SKM-1 treated with dmso at 0.1 percent for 144 hours (cell line): ENCODE results near the gene CA10.

Source experiments
- DNase-seq: peaks from one replicate; lab custom pipeline; 2025; ENCODE audit not compliant: unreplicated experiment; lab: John Stamatoyannopoulos, UW

CA10 gene

DNA sequence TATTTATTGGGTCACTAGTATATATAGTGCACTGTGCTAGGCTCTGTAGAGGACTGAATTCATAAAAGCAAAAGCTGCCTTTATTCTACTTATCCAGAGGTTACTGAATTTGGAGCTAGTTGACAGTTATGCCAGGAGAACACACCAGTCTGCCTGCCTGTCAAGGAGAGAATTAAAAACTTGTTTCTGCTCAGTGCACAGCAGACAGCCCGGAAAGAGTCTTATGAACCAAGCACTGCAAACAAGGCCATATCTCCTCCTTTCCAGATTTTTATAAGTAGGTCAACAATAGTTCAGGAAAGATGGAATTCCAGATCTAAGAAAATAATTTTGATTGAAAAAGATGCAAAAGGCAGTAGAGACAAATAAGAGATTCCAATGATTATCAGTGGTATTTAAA, 267.8 kb downstream of the CA10 start:
- DNase-seq = no peak

DNA sequence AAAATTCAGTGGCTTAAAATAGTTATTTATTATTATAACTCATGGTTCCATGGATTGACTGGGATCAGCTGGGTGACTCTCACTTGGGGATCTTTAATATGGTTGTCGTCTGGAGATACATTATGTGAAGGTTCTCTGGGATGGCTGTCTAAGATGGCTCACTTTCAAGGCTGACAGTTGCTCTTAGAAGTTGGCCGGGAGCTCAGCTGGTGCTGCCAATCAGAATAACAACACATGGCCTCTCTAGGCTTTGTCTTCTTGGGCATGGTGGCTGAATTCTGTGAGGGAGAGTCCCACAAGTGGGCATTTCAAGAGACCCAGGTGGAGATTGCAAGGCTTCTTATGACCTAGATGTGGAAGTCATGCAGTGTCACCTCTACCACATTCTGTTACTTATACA, 269.7 kb downstream of the CA10 start:
- DNase-seq = no peak

DNA sequence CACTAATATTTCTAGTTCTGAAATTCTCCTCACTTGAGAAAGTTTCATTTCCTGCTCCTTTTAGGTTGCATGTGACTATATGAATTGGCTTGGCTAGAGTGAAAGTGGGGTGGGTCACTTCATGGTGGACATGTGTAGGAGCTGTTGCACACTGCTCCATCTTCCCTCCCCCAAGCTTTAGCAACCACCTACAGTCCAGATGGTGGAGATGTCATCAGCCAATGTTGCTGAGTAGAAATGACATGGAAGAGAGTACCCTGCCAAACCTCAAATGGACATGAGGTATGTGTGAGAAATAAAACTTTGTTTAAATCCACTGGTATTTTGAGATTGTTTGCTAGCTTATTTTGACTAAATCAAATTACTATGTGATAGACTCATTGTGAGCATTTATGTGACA, 281.5 kb downstream of the CA10 start:
- DNase-seq = no peak

DNA sequence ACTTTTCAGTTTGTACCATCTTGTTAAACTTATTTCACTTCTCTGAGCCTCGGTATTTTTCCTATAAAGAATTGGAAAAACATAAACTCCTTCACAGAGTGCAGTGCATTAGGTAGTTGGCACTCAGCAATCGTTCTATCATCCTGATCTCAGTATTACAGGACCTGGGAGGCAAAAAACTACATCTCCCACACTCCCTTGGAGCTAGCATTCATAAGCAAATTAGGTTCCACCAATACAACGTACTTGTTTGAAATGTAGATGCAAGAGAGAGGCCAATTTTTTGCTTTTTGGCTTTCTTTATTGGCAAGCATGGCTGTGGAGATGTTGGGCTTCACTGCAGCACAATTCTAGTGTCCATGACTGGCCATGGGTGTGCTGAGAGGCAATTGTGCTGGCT, 285.2 kb downstream of the CA10 start:
- no peak for DNase-seq

DNA sequence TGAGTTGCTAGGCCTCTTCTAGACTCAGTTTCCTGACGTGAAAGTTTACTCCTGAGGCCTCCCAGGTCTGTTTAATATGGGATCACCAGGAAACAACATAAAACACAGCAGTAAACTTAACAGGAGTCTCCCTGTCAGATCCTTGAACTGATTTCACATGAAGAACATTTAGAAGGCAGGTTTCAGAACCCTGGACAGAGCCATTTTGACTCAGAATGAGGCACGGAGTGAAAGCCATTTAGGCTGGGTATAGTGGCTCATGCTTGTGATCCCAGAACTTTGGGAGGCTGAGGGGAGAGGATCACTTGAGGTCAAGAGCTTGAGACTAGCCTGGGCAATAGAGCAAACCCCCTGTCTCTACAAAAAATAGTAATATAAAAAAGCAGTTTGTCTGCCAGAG, 289.1 kb downstream of the CA10 start:
- no peak for DNase-seq

DNA sequence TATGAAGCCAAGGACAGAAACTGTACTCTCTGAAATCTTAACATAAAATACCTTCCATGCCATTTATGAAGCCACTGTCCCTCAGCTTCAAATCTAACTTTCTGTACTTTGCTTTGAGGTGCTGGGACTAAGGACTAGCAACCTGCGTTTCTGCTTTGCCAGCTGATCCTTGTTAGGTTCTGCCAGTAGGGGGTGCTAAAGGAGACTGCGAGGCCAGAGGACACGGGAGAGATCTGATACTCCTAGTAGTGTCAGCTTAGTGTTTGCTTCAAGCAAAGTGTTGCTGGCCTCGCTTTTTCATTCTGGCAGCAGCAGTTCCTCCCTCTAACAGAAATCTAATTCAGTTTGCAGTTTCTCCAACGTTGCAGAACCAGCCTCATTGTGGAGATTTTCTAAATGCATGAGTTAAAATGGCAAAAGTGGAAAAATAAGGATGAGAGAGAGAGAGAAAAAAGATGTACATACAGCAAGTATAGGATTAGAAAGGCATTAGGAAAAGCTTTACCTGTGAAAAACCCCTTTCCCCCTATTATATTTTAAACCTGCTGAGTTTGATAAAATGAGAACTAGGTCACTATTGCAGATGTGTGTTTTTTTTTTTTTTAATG, 297.5 kb downstream of the CA10 start:
- peak; percentile 21 for DNase-seq

DNA sequence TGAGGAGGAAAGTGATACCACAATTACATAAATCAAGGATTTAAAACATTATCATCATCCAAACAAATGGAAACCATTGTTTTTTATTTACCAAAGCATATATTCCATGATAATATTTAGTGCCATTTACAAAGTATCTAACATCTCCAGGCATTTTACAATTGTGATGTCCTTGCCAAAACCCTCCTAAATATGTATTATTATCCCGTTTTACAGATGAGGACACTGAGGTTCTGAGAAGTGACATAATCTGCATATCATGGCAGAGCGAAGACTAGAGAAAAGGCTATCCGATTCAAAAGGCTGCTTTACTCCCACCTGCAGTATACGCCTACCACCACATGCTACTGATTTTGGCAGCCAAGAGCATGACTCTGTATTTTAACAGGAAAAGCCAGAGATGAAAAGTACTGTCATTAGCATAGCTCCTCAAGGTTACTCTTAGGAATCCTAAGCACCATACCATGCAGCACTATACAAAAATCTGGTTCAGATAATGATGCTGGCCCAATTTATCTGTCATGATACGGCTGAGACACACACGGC, 301.4 kb downstream of the CA10 start:
- no peak for DNase-seq

DNA sequence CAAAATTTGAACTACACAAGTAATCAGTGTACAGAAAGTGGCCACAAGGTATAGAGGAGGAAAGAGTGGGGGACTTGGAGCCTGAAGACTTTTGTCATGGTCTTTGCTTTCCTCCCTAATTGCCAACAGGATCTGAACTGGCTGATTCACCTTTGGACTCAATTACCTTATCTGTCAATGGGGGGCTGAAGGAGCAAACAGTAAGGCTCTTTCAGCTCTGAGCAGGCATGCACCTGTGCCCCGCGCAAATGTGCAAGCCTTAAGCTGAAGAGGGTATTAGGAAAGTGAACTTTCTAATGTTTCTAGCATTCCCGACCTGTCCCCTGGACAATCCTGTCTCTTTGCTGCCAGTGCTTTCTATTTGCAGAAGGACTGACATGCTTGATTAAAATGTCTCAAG, 302.7 kb downstream of the CA10 start:
- no peak for DNase-seq

DNA sequence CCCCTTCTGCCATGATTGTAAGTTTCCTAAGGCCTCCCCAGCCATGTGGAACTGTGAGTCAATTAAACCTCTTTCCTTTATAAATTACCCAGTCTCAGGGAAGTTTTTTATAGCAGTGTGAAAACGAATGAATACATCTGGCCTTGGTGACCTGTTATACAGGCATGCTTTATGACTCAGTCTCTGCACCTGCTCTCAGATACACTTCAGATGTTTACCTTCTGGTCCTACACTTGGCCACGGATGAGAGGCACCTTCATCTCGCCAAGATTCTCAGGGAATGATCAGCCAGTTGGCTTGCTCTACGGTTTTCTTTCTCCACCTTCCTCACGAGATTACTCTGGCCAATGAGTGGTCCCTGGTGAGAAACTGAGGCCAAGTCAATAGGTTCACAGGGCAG, 304.7 kb downstream of the CA10 start:
- no peak for DNase-seq

DNA sequence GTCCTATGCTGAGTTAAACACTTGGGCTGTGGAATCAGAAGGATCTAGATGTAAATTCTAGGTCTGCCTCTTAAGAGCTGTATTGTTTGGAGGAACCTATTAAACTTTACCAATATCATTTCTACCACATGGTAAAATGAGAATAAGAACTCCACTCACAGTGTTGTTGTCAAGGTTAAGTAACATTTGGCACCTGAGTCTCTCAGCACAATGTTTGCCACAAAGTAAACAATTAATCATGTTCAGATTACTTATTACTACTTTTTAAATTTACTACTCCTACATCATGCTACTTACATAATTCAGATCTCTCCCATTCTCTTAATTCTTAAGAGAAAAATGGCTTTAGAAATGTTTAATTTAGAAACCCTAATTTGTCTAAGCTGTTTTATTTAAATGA, 305.9 kb downstream of the CA10 start:
- DNase-seq = no peak

DNA sequence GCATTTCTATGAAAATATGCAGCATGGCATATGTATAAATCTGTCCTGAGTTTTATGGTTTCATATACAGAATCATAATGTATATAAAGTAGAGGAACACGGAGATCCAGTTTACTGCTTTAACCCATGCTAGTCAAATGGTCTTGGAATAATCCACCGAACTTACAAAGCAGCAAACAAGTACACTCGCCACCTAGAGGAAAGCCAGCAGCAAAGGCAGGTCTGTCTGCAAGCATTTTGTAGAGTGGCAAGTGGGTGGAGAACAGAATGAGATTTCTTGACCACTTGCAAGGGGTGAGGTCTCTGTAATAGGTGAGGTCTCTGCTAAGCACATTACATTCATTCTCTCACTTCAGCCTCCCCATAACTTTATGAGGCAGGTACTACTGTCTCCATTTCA, 308.3 kb downstream of the CA10 start:
- no peak for DNase-seq

DNA sequence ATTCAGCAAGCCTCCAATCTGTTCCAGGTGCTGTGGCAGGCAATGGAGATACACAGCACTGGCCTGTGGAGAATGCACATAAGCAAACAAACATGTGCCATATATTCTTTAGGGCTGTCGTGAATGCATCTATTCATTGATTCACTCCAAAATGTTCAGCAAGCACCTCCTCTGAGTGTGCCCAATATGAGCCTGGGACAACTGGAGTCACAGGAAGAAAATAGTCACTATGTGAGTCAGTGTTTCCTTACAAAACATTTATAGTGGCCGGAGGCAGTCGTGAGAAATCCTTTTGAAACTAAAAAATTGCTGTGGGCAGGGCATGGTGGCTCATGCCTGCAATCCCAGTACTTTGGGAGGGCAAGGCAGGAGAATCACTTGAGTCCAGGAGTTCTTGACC, 310.1 kb downstream of the CA10 start:
- no peak for DNase-seq

DNA sequence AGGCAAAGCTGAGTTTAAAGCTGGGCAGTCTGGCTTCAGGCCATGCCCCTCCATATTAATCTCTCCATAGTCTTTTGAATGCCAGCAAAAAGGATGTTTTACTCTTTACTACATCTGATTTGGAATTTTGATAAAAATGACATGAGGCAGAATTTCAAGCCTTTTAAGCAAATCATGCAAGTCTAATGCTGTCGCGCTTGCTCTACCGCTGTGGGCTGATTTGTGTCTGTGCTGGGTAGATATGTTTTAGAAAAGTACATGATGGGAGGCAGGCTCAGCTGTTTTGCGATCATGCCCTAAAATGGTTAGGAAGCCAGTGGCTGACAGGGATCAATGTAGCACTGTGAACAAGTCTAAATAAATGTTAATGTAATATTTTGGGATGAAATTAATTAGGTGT, 311.9 kb downstream of the CA10 start:
- DNase-seq = no peak

DNA sequence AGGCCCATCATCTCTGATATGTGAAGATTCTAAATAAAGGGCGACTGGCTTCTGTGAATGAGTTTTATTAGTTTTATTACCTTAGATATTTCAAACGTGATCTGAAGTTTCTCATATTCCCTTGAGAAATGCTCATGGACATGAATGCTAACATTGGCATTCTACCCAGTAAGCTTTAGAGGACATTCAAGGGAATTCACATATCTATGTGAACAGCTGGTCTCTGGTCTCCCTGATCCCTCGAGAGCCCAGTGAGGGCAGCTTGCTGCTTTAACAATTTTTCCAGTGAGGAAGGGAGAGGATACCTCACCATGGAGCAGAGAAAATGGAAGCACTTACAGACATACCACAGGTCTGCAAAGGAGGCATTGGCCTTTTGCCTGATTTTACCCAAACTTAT, 312.7 kb downstream of the CA10 start:
- no peak for DNase-seq

DNA sequence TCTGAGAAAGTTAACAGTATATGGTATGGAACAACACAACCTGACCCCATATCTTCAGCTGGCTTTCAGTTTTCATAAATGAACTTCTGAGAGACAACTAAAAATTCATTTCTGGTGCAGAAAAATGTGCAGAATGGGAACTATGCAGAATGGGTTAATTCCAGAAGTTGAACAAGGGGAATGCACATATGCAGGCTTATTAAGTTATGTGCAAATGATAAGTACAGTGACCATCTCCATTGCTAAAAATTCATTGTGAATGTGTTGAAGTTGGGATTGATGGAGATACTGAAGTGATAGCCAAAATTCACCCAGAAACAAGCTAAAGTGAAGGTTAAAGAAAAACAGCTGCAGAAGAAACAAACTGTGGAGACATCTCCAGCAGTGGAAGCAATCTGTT, 315.8 kb downstream of the CA10 start:
- DNase-seq = no peak

DNA sequence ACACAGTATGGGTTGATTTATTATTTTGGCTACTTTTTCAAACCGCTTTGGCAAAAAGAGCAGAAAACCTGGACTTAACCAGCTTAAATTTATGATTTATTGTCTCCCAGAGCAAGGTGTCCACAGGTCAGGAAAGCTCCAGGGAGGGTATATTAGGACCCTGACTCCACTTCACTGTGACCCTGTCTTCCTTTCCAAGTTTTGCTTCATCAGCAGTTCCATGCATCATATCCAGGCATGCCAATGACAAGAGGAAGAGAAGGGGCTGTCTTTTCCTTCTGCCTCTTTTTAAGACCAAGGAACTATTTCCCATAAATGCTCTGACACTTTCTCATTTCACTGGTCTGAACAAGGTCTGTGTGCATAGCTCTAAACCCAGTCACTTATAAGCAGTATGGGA, 316.8 kb downstream of the CA10 start:
- DNase-seq = no peak

DNA sequence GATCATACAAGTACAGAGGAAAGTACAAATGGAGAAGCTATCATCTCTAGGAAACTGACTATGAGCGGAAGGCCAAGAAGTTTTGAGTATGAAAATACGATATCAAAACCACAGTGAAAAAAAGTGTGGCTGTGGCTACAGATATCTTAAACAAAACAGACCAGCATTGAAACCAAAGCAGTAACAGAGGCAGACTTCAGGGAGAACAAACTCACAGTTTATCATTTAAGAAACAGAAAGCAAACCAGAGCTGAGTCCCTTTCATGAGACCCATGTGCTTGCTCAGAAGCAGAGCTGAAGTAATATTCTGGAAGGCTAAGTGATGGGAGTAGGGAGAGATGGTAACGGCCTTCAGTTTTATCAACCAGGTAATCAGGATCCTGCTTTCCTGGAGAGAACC, 317.8 kb downstream of the CA10 start:
- no peak for DNase-seq

DNA sequence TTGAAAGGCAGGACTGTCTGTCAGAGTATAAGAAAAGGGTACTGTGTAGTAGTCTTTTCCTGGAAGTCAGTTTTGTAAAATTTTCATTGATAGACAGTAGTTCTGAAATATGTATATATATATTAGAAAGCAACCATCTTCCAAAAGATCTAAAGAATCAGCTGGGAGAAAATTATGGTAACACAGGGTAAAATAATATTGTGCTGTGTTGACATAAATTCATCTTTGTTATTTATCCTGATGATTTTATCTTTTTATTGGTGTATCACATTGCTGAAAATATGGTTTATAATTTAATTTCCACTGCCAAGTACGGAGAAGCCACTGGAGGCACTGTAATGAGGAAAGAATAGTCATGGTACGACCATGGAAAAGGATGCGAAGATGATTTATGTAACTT, 324.9 kb downstream of the CA10 start:
- DNase-seq = no peak

DNA sequence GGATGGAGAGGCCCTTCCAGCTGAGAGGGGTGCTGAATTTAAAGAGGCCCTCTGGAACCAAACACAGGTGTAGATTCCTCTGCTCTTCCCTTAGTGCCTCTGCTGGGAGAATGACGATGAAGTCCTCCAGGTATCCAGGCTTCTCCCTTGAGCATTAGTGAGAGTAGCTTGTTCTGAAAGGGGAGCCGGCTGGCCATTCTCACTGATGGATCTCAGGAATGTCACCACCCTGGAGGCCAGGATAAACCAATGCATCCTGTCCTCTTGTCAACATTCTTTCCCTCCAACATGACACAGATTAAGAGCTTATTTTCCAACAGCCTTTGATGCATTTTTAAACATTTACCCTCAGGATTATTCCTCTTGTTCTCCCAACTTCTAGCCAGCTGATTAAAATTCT, 325.5 kb downstream of the CA10 start:
- DNase-seq = no peak

DNA sequence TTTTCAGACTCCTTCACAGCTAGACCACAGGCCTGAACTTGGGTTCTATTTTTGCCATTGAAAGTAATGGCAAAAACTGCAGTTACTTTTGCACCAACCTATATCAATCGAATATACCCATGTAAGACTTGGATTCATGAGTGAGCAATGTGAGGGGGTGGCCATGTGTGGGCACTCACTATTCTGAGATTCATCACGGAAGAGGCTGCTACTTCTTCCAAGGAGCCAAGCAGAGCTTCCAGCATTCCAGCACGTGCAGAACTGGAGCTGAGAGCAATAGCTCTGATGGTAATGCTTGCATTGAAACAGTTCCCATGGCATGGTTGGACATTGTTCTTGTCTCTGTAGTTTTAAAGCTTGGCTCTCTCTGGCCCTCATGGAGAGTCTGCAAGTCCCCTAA, 327.6 kb downstream of the CA10 start:
- no peak for DNase-seq

DNA sequence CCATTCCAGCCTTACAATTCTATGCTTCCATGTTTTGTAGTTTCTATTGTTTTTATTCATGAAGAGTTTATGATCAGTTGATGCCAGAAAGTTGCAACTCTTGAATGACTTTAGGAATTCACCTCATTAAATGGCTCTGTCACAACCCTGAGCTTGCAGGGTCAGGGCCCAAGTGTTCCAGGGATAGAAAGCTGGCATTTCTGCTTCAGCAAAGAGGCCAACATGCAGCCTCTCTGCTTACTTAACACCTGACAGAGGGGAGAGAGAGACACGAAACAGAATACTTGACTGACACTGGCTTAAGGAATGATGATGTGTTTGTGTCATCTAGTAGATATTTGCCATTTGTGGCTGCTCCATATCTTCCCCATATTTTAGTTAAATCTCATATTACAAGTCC, 328.1 kb downstream of the CA10 start:
- no peak for DNase-seq

DNA sequence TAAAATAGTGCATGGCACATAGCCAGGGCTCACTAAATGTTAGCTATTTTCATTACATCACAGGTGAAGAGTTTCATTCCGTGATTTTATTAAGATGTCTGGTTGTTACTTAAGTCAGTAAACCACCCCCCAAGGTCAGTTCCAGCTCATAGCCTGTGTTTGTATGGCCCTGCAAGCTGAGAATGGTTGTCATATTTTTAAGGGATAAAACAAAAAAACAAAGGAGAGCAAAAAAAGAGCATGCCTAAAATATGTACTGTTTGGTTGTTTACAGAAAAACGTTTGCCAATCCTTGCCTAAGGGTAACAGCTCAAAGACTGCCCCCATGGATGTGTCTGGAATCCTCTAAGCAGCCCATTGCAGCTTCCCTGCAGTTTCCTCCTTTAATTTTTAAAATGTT, 329.6 kb downstream of the CA10 start:
- DNase-seq = no peak

DNA sequence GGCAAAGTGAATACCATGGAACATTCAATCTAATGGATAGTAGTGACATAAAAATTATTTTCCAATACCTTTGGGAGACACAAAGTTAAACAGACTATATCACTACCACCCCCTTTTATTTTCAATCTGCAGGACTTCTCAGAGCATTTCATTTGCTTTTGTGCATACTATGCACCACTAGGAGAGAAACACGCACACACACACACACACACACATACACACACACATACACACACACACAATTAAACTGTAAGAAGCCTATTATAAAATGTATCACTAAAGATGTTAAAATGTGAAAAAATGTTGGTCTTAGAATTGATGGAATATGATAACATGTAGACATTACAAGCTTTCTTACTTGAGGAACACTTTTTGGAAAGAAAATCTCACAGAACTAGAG, 331.4 kb downstream of the CA10 start:
- DNase-seq = no peak

DNA sequence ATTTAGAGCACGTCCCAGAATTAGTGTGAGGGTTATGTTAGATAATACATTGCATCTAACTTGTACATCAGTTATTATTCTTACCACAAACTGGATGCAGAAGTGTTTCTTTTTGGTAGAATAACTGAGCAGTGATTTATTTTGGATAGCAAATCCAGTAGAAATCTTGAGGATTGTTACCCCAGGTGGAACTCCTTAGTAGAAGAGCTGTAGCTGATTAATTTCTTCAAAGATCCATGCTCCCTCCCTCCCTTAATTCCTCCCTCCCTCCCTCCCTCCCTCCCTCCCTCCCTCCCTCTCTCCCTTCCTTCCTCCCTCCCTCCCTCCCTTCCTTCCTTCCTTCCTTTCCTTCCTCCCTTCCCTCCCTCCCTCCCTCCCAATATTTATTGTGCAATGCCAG, 337.7 kb downstream of the CA10 start:
- no peak for DNase-seq
